ENCODE results near the gene PIK3R2. TPM values are rescaled to one million over a fixed set of nuclear protein-coding genes. Genes with fewer than 3 reads are reported as not detected.

Gene PIK3R2
- total and polyA plus RNA-seq, 2 of the 8 experiments (the other 6 are each of a cell fraction or from before 2014, with no cell fraction given) = 21.7 to 57.1 TPM

DNA sequence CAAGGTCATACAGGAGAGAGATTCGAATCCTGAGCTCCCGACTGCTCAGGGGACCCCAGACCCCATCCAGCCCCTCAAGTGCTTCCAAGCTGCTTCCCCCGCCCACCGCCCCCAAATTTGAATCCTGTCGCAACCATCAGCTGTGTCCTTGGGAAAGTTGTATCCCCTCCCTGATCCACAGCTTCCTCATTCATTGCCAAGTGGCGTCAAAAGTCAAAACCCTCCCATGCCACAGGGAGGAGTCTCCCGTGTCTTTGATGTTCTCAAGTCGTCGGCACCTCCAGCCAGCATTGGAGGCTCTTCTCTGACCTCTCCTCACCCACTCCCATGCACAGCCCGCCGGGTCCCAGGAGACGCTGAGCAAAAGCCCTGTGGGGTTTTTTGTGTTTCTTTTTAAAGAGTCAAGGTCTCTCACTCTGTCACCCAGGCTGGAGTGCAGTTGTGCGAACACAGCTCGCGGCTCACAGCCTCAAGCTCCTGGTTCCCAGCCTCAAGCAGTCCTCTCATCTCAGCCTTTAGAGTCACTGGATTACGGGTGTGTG, 17.8 kb downstream of the PIK3R2 start (continued):
- TF ChIP-seq E2F6 (IDR thresholded peaks at IDR 0.05) (no peak), KDM1A (IDR thresholded peaks at IDR 0.05; ENCODE audit: borderline replicate concordance, low read length) (no peak), FOSL1 (IDR thresholded peaks at IDR 0.05; ENCODE audit: insufficient read depth, low read depth, low read length) (no peak), ZNF274 (IDR thresholded peaks at IDR 0.05; ENCODE audit: borderline replicate concordance, extremely low read depth, low read length) (no peak), NANOG (IDR thresholded peaks at IDR 0.05; ENCODE audit: insufficient read depth, low read depth, low read length, poor library complexity, severe bottlenecking) (no peak), SP2 (IDR thresholded peaks at IDR 0.05; ENCODE audit: low read length) (no peak)
